ENCODE results near the gene GALNT15. TPM values are rescaled to one million over a fixed set of nuclear protein-coding genes. Genes with fewer than 3 reads are reported as not detected.

Gene GALNT15, protein sequence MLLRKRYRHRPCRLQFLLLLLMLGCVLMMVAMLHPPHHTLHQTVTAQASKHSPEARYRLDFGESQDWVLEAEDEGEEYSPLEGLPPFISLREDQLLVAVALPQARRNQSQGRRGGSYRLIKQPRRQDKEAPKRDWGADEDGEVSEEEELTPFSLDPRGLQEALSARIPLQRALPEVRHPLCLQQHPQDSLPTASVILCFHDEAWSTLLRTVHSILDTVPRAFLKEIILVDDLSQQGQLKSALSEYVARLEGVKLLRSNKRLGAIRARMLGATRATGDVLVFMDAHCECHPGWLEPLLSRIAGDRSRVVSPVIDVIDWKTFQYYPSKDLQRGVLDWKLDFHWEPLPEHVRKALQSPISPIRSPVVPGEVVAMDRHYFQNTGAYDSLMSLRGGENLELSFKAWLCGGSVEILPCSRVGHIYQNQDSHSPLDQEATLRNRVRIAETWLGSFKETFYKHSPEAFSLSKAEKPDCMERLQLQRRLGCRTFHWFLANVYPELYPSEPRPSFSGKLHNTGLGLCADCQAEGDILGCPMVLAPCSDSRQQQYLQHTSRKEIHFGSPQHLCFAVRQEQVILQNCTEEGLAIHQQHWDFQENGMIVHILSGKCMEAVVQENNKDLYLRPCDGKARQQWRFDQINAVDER
- not detected for polyA plus RNA-seq (2012; ENCODE audit: missing spikeins)

DNA sequence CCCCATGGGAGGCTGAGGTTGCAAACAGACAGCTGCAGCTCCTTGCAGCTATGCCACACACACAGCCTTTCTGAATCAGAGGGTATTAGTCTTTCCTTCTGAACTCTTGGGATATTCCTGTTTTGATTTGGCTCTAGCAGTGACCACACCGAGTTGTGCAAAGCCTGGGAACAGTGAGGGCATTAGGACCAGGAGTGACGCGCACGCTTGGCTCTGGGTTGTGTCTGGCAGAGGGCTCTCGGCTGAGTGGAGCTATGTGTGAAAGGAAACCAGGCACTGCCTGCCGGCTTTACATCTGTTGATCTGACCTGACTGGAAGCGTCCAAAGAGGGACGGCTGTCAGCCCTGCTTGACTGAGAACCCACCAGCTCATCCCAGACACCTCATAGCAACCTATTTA lies at the start of gene GALNT15:
TSS of gene GALNT15 (plus strand) at position 292 of the 400 bp plus-strand sequence. CDS start 472 bp downstream, outside the sequence.
- FAIRE-seq (no peak), DNase-seq (ENCODE audit: insufficient read length) (no peak)
- no peak for TF ChIP-seq POLR2AphosphoS5 (IDR thresholded peaks at IDR 0.05; ENCODE audit: low read depth, low read length)
- TF ChIP-seq TAF1 (IDR thresholded peaks at IDR 0.05; ENCODE audit: borderline replicate concordance, low read depth, low read length): no peak
- no peak for TF ChIP-seq POLR2A (IDR thresholded peaks at IDR 0.05; ENCODE audit: low read depth, low read length)

DNA sequence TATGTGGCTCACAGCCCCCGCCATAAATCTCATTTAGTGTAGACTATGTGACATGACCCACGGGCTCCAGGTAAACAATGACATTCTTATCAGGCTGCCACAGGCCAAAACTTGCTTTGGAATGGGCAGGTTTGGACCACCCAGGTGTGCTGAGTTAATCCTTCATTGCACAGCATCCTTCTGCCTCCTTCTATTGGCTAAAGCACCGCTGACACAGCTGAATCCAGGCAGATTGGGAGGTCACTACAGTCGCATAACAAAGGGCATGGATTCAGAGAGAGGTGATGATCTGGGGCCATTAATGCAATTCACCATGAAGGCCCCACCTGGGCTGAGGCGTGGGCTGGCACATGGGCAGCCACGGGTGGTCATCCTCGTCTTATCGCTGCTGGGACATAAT lies 47.8 kb upstream of the GALNT15 start:
- DNase-seq (ENCODE audit: insufficient read length) (no peak), FAIRE-seq (no peak)
- TF ChIP-seq TAF1 (IDR thresholded peaks at IDR 0.05; ENCODE audit: borderline replicate concordance, low read depth, low read length) (no peak), POLR2A (IDR thresholded peaks at IDR 0.05; ENCODE audit: low read depth, low read length) (no peak), POLR2AphosphoS5 (IDR thresholded peaks at IDR 0.05; ENCODE audit: low read depth, low read length) (no peak)

DNA sequence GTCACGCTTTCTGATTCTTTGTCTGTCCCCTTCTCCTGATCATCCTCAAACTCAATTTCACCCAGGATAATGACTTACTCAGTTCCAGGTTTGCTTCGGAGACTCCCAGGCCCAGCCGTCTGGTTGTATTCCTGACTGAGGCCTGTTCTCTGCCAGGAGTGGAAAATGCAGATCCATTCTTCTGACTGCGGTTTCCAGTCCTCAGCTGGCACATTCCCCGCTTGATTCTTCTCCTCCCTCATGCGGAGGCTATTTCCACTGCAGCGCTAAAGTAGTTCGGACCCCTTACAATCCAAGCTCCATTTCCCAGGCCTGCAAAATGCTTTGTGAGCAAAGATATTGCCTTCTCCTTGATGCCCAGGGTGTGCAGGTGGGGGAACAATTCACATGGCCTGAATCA lies 47.2 kb upstream of the GALNT15 start:
- no peak for FAIRE-seq
- TF ChIP-seq TAF1 (IDR thresholded peaks at IDR 0.05; ENCODE audit: borderline replicate concordance, low read depth, low read length) (no peak), POLR2A (IDR thresholded peaks at IDR 0.05; ENCODE audit: low read depth, low read length) (no peak), POLR2AphosphoS5 (IDR thresholded peaks at IDR 0.05; ENCODE audit: low read depth, low read length) (no peak)
- no peak for DNase-seq (ENCODE audit: insufficient read length)

DNA sequence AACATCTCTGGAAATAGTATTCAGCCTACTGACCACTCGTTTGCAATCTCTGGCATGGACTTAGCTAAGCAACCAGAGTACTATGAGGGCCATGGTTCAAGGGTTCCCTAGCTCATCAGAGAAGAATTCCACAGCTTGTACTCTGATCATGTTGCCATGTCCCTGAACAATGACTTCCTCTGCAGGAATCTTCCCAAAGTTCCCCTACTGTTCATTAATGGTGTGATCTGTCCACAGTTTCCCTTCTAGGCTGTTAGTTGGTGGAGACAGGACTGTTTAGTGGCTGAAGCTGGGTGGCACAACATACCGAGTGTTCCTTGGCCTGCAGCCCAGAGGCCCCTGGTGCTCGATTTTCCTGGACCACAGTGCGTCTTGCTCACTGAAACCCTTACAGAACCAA lies 44.4 kb upstream of the GALNT15 start:
- DNase-seq (ENCODE audit: insufficient read length) (no peak), FAIRE-seq (no peak)
- TF ChIP-seq POLR2A (IDR thresholded peaks at IDR 0.05; ENCODE audit: low read depth, low read length): no peak
- no peak for TF ChIP-seq POLR2AphosphoS5 (IDR thresholded peaks at IDR 0.05; ENCODE audit: low read depth, low read length)
- no peak for TF ChIP-seq TAF1 (IDR thresholded peaks at IDR 0.05; ENCODE audit: borderline replicate concordance, low read depth, low read length)

GRCh38 chr3:16132190-16132589 lies 42.3 kb upstream of the GALNT15 start:
- TF ChIP-seq TAF1 (IDR thresholded peaks at IDR 0.05; ENCODE audit: borderline replicate concordance, low read depth, low read length): no peak
- TF ChIP-seq POLR2AphosphoS5 (IDR thresholded peaks at IDR 0.05; ENCODE audit: low read depth, low read length): no peak
- no peak for TF ChIP-seq POLR2A (IDR thresholded peaks at IDR 0.05; ENCODE audit: low read depth, low read length)
- FAIRE-seq (no peak), DNase-seq (ENCODE audit: insufficient read length) (no peak)

DNA sequence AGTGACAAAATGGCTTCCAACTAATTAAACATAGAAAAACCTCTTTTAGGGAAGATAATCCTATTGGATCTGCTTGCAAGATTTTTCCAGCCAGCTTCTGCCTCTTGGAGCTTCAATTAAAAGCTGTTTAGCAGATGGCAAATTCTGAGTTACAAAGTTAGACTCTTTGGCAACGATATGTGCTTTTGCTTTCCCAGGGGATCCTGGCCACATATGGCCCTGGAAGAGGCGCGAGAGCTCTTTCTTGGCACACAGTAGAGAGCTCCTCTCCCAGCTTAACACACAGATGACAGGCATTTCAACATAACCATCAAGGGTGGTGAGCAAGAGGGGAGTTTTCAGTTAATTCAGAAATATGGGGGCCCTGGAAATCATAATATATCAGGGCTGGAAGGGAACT lies 41.6 kb upstream of the GALNT15 start:
- FAIRE-seq: no peak
- TF ChIP-seq TAF1 (IDR thresholded peaks at IDR 0.05; ENCODE audit: borderline replicate concordance, low read depth, low read length) (no peak), POLR2A (IDR thresholded peaks at IDR 0.05; ENCODE audit: low read depth, low read length) (no peak), POLR2AphosphoS5 (IDR thresholded peaks at IDR 0.05; ENCODE audit: low read depth, low read length) (no peak)
- no peak for DNase-seq (ENCODE audit: insufficient read length)

- DNase-seq (ENCODE audit: insufficient read length) (no peak), FAIRE-seq (no peak)
- TF ChIP-seq POLR2AphosphoS5 (IDR thresholded peaks at IDR 0.05; ENCODE audit: low read depth, low read length) (no peak), TAF1 (IDR thresholded peaks at IDR 0.05; ENCODE audit: borderline replicate concordance, low read depth, low read length) (no peak), POLR2A (IDR thresholded peaks at IDR 0.05; ENCODE audit: low read depth, low read length) (no peak)
Measured at GRCh38 chr3:16134173-16134928, 40.1 kb upstream of the GALNT15 start.

- TF ChIP-seq TAF1 (IDR thresholded peaks at IDR 0.05; ENCODE audit: borderline replicate concordance, low read depth, low read length) (no peak), POLR2A (IDR thresholded peaks at IDR 0.05; ENCODE audit: low read depth, low read length) (no peak), POLR2AphosphoS5 (IDR thresholded peaks at IDR 0.05; ENCODE audit: low read depth, low read length) (no peak)
- no peak for FAIRE-seq
- no peak for DNase-seq (ENCODE audit: insufficient read length)
Measured at GRCh38 chr3:16136055-16136454, 38.4 kb upstream of the GALNT15 start.

DNA sequence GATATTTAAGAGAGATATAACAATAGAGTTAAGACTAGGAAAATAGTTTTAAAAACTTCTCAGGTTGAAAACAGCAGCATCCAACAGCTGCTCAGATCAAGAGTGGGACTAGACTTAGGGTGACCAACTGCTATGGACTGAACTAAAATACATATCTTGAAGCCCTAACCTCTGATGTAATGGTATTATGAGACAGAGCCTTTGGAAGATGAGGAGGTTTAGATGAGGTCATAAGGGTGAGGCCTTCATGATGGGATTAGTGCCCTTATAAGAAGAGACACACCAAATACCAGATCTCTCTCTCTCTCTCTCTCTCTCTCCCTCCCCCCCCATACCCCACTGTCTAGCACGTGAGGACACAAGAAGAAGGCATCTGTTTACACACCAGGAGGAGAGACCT lies 37.4 kb upstream of the GALNT15 start:
- DNase-seq (ENCODE audit: insufficient read length) (no peak), FAIRE-seq (no peak)
- no peak for TF ChIP-seq POLR2AphosphoS5 (IDR thresholded peaks at IDR 0.05; ENCODE audit: low read depth, low read length)
- TF ChIP-seq TAF1 (IDR thresholded peaks at IDR 0.05; ENCODE audit: borderline replicate concordance, low read depth, low read length): no peak
- TF ChIP-seq POLR2A (IDR thresholded peaks at IDR 0.05; ENCODE audit: low read depth, low read length): no peak

DNA sequence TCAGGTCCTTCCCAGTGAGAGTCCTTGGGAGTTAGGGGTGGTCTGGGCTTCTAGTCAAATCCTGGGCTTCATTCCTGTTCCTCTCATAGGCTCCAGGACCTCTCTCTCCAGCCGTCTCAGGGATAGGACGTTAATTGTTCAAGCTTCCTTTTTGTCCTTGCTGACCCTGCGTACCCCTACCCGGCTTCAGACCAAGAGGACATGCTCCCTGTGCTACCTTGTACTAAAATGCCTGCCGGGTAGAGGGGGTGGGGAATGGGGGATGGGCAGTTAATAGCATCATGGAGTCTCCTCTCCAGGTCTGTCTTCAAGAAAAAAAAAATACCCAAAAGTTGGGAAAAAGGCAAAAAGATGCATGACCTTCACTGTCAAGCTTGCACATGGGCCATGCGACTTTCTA lies 36.5 kb upstream of the GALNT15 start:
- FAIRE-seq: no peak
- TF ChIP-seq POLR2A (IDR thresholded peaks at IDR 0.05; ENCODE audit: low read depth, low read length) (no peak), TAF1 (IDR thresholded peaks at IDR 0.05; ENCODE audit: borderline replicate concordance, low read depth, low read length) (no peak), POLR2AphosphoS5 (IDR thresholded peaks at IDR 0.05; ENCODE audit: low read depth, low read length) (no peak)
- no peak for DNase-seq (ENCODE audit: insufficient read length)

- FAIRE-seq (no peak), DNase-seq (ENCODE audit: insufficient read length) (no peak)
- TF ChIP-seq POLR2AphosphoS5 (IDR thresholded peaks at IDR 0.05; ENCODE audit: low read depth, low read length) (no peak), TAF1 (IDR thresholded peaks at IDR 0.05; ENCODE audit: borderline replicate concordance, low read depth, low read length) (no peak), POLR2A (IDR thresholded peaks at IDR 0.05; ENCODE audit: low read depth, low read length) (no peak)
Measured at GRCh38 chr3:16140116-16140893, 34.2 kb upstream of the GALNT15 start.

Measured in GM12892 (cell line).